Mesothelial cell of epicardium (in vitro differentiated cells): Measurements from ENCODE around the gene SLC38A3. TPM values are rescaled to one million over a fixed set of nuclear protein-coding genes. Genes with fewer than 3 reads are reported as not detected.

Experiments used
- DNase-seq, 2 experiments: peaks; one replicate each; pipeline ENCODE4 v3.0.0; 2021; ENCODE audit warnings: low spot score in 2 of 2; ENCODE audit not compliant: unreplicated experiment in 2 of 2
- H3K27ac Mint-ChIP-seq: 2 replicates; pipeline ENCODE4 v1.8.0; 2021; ENCODE audit warnings: mixed read lengths
- H3K27me3 Mint-ChIP-seq: 2 replicates; pipeline ENCODE4 v1.8.0; 2021; ENCODE audit warnings: low read depth, mixed read lengths
- H3K36me3 Mint-ChIP-seq: 2 replicates; pipeline ENCODE4 v1.8.0; 2021; ENCODE audit warnings: mixed read lengths
- H3K4me1 Mint-ChIP-seq: 2 replicates; pipeline ENCODE4 v1.8.0; 2021; ENCODE audit warnings: mixed read lengths
- H3K4me3 Mint-ChIP-seq: 2 replicates; pipeline ENCODE4 v1.8.0; 2021; ENCODE audit warnings: mild to moderate bottlenecking, moderate library complexity, mixed read lengths
- H3K9me3 Mint-ChIP-seq: 2 replicates; pipeline ENCODE4 v1.8.0; 2021; ENCODE audit warnings: mixed read lengths
- total RNA-seq: library from RNA; stranded (reverse); gene quantifications from 3 replicates; pipeline ENCODE4 v1.2.1, GENCODE V29; 2021
- TF ChIP-seq, protein P1 (sequence below): fragments of 200-600 bp; sonication (generic); IDR thresholded peaks from one replicate; pipeline ENCODE4 v1.5.0; 2021; ENCODE audit warnings: antibody characterized with exemption; ENCODE audit not compliant: unreplicated experiment

The SLC38A3 gene
- total RNA-seq, 1 donor from 2014 or later: 1.8 TPM

DNA sequence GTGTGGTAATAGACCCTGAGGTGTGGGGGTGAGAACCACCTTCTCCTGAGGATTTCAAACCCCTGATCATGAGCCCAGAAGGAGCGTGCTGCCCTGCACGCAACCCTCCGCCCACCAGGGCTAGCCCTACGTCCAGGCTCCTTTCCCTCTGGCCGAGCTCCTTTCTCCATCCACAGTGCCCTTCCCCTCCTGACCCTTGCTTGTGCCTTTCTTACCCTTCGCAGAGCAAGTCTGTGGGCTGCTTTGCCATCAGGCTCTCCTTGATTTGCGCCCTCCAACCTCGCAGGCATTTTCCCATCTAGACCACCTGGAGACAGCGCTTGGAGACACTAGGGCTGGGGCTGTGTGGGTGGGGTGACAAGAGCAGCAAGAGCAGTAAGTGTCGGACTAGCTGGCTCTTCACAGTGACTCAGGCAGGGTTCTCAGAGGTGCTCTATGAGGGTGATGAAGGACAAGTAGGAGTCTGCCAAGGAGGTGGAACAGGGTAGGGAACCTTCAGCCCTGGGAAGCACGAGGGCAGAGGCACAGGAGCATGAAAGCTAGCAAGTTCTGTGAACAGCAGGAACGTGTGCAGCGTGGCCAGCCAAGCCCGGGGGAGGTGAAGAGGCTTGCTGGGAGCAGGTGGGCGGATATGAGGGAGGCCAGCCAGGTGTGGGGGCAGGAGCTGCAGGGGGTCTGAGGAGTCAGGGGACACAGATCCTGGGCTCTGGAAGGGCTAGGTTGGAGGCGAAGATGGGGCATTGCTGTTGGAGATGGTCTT lies 2.5 kb upstream of the SLC38A3 start:
- TF ChIP-seq, protein P1, sequence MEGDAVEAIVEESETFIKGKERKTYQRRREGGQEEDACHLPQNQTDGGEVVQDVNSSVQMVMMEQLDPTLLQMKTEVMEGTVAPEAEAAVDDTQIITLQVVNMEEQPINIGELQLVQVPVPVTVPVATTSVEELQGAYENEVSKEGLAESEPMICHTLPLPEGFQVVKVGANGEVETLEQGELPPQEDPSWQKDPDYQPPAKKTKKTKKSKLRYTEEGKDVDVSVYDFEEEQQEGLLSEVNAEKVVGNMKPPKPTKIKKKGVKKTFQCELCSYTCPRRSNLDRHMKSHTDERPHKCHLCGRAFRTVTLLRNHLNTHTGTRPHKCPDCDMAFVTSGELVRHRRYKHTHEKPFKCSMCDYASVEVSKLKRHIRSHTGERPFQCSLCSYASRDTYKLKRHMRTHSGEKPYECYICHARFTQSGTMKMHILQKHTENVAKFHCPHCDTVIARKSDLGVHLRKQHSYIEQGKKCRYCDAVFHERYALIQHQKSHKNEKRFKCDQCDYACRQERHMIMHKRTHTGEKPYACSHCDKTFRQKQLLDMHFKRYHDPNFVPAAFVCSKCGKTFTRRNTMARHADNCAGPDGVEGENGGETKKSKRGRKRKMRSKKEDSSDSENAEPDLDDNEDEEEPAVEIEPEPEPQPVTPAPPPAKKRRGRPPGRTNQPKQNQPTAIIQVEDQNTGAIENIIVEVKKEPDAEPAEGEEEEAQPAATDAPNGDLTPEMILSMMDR: no peak
- H3K36me3 Mint-ChIP-seq: no peaks in the 10 kb centered on the region
- DNase-seq: no peak
- peaks cover 1% of the 10 kb centered on the region for H3K4me1 Mint-ChIP-seq
- H3K4me3 Mint-ChIP-seq: no peak overlapping the region
- no peaks in the 10 kb centered on the region for H3K9me3 Mint-ChIP-seq
- H3K27me3 Mint-ChIP-seq: peaks cover 39% of the 10 kb centered on the region
- H3K27ac Mint-ChIP-seq: no peak overlapping the region

DNA sequence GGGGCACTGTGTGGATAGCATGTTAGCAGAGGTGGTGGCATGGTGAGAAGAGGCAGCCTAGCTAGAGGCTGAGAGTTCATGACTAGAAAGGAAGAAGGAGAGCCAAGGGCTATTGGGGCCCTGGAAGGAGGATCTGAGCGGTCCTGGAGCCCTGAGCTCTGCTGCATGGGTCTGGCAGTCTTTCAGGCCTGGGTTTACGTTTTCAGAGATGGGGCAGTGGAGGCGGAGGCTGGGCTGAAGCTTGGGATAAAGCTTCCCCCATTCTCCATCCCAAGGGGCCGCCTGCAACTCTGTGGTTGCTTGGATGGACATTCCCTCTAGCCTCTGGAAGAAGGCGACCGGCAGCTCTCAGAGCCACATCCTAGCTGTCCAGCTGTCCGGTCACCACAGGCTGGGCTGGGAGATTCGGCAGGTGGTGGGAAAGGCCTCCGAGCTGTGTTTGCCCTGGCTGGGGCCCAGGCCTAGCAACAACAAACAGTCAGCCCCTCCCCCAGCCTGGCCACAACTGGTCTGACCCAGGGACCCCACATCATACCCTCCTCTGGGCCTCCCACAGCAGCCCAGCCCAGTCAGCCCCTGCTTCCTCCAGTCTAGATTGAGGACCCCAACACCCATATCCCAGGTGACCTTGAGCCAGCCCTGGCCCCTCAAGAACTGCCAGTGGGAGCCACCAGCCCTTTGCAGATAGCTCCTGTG lies 1.8 kb upstream of the SLC38A3 start:
- Mint-ChIP-seq H3K27ac (no peak overlapping the region), H3K36me3 (no peaks in the 10 kb centered on the region), H3K4me1 (peaks cover 1% of the 10 kb centered on the region), H3K27me3 (peaks cover 42% of the 10 kb centered on the region), H3K9me3 (no peaks in the 10 kb centered on the region), H3K4me3 (no peak overlapping the region)
- no peak for DNase-seq
- TF ChIP-seq, protein P1: no peak

DNA sequence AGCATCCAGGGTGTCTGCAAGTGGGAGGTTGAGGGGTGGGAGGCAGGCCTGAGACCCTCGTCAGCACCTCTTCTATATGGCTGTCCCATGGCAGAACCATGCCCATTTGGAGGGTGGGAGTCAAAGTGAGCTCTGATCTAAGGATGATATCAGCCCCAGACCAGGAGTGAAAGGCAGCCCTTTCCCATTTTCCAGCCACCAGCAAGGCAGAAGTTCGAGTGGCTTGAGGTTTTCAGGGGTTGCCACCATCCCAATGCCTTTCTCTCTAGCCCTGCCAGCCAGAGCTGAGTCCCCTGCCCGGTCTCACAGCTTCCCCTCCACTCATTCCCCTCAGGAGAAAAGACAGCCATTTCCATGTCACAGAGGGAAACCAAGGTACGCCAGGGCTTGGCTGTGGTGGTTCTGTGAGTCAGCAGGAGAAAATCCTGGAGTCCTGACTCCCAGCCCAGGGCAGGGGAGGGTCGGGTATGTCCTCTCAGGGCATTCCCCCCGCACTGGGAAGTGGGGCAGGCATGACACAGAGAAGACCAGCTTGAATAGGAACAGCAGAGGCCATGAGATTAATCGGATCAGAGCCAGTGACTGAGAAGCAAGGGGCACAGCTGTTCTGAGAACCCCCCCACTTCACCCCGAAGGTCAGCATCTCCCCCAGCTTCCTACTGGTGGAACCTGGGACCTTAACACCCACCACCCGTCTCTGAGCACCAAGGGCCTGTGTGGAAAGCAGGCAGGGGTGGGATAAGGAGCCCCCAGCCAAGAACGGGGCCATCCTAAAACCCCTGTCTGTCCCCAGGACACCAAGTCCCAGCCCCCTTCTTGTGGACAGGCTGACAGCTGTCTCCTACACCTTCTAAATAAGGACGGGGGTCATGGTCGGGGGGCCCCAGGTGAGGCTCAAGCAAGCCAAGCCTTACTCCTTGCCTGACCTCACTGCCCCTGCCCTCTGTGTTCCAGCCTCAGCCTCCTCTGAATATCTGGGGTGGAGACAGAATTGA lies 965 bp upstream of the SLC38A3 start:
- no peaks in the 10 kb centered on the region for H3K9me3 Mint-ChIP-seq
- H3K36me3 Mint-ChIP-seq: no peaks in the 10 kb centered on the region
- H3K4me3 Mint-ChIP-seq: peak overlapping the region; percentile 22
- H3K4me1 Mint-ChIP-seq: peaks cover 1% of the 10 kb centered on the region
- DNase-seq: no peak
- H3K27ac Mint-ChIP-seq: no peak overlapping the region
- peaks cover 43% of the 10 kb centered on the region for H3K27me3 Mint-ChIP-seq
- TF ChIP-seq, protein P1: no peak

DNA sequence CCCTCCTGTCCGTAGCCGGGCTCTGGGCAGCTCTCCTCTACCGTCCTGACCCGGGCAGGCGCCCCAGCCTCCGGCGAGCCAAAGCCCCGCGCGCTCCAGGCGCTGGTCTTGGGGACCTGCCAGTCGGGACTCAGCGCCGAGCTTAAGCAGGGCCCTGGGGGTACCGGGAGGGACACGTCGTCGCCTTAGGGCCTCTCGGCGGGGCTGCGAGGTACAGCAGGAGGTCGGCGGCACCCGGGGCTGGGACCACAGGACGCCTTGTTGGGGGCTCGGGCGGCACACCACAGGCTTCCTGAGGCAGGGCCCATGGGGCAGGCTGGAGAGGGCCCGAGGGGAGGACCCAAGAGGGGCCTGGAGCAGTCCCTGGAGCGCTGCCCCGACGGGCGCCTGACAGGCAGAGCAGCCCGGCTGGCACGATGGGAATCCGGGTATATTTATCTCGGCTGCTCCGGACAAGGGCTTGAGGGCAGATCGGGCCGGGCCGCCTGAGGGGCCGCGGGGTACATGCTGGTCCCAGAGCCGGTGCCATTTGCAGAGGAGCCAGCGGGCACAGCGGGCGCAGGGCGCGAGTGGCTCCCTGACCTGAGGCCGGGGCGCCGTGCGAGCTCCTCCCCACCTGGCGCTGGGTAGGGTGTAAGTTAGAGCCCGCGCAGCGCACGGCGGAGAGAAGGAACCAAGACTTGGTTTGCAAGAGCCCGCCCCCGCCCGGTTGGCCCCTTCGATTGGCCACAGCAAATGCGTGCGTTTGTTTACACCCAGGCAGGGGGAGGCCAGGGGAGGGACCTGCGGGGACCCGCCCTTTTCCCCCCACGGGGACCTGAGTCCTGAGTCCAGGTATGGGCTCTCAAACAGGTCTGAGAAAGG lies 574 bp downstream of the SLC38A3 start:
- TF ChIP-seq, protein P1: no peak
- H3K4me1 Mint-ChIP-seq: peaks cover 1% of the 10 kb centered on the region
- H3K27me3 Mint-ChIP-seq: peaks cover 41% of the 10 kb centered on the region
- no peak for DNase-seq
- no peak overlapping the region for H3K27ac Mint-ChIP-seq
- no peaks in the 10 kb centered on the region for H3K9me3 Mint-ChIP-seq
- peak overlapping the region; percentile 63 for H3K4me3 Mint-ChIP-seq
- H3K36me3 Mint-ChIP-seq: no peaks in the 10 kb centered on the region
